Lung (tissue), 12 donors: Measurements from ENCODE around the gene PEX12. TPM values are rescaled to one million over a fixed set of nuclear protein-coding genes. Genes with fewer than 3 reads are reported as not detected.

Source experiments
- ATAC-seq: fragments of 200-7000 bp; cut with Tn5 transposase; one replicate; pipeline ENCODE4 v1.9.1; 2020; ENCODE audit warnings: moderate number of reproducible peaks; ENCODE audit not compliant: insufficient read depth, low FRiP score
- DNase-seq, 3 donors: peaks; one replicate each; pipeline ENCODE4 v3.0.0-alpha.2; 2013 to 2017
- H3K27ac ChIP-seq, 2 donors: one replicate each; pipeline ENCODE4 v1.5.1; 2013; ENCODE audit warnings: mild to moderate bottlenecking in 2 of 2, moderate library complexity in 2 of 2, control low read depth in 1 of 2, inconsistent platforms in 1 of 2, low read depth in 1 of 2, low read length in 1 of 2
- H3K27me3 ChIP-seq, 3 donors: one replicate each; pipeline ENCODE4 v1.5.1; 2013; ENCODE audit warnings: low read length in 2 of 3; ENCODE audit not compliant: control insufficient read depth in 3 of 3, insufficient read depth in 3 of 3
- H3K36me3 ChIP-seq, 4 donors: one replicate each; pipeline ENCODE4 v1.5.1; 2013; ENCODE audit warnings: low read length in 4 of 4, mild to moderate bottlenecking in 1 of 4, moderate library complexity in 1 of 4; ENCODE audit not compliant: control insufficient read depth in 4 of 4, insufficient read depth in 4 of 4
- H3K4me1 ChIP-seq, 5 donors: one replicate each; pipeline ENCODE4 v1.5.1; 2013; ENCODE audit warnings: low read length in 5 of 5, mild to moderate bottlenecking in 2 of 5, moderate library complexity in 1 of 5; ENCODE audit not compliant: control insufficient read depth in 5 of 5, insufficient read depth in 5 of 5
- H3K4me3 ChIP-seq: one replicate; pipeline ENCODE4 v1.5.1; 2013; ENCODE audit warnings: mild to moderate bottlenecking, control low read depth, moderate library complexity
- H3K9ac ChIP-seq, 2 donors: one replicate each; pipeline ENCODE4 v1.5.1; 2013; ENCODE audit warnings: low read length in 2 of 2, control low read depth in 1 of 2; ENCODE audit not compliant: insufficient read depth in 1 of 2
- H3K9me3 ChIP-seq, 4 donors: one replicate each; pipeline ENCODE4 v1.5.1; 2013; ENCODE audit warnings: low read length in 3 of 4, mild to moderate bottlenecking in 1 of 4, moderate library complexity in 1 of 4; ENCODE audit not compliant: control insufficient read depth in 4 of 4, insufficient read depth in 3 of 4
- CTCF ChIP-seq: IDR thresholded peaks from 2 replicates; pipeline ENCODE4 v1.5.1; 2012; ENCODE audit warnings: mild to moderate bottlenecking; ENCODE audit errors: control extremely low read depth, extremely low read depth
- WGBS, 2 donors: extraction: QIAGEN DNeasy Blood & Tissue Kit; methylation state at CpG; one replicate each; pipeline ENCODE4 v1.1.7; 2013; 5-methylcytosine and 5-hydroxymethylcytosine counted together
- polyA plus RNA-seq, 2 donors: library from polyadenylated mRNA; stranded (reverse); fragments of 200-250 nt; gene quantifications; one replicate each; pipeline ENCODE4 v1.2.1, GENCODE V29; 2013
- total RNA-seq, 2 donors: library from RNA; depleted of rRNA in 1 of 2; stranded (reverse); fragments of >200 nt in 1 of 2; gene quantifications; one replicate each; pipeline ENCODE4 v1.2.1, GENCODE V29; 2014 to 2021
- donor health status: control.
- donor health status: control.
- donor health status: Bipolar disorder and iron deficiency.
- donor health status: healthy.
- donor health status: DM: yes; HTN: yes; CAD: no.

Gene PEX12
- total and polyA plus RNA-seq, 4 donors = 2.6 to 5.3 (median 4.4) TPM

- peak in 1 of 3 donors; percentile 41 for DNase-seq
- H3K27ac ChIP-seq = peak within 1 kb of the TSS in 1 of 2 donors; percentile 23
- no peak for ATAC-seq
- no peak for TF ChIP-seq CTCF
- H3K36me3 ChIP-seq = no peaks in the 10 kb centered on the region
- H3K27me3 ChIP-seq = peaks cover 0 to 6% (median 0%) of the 10 kb centered on the region in 3 donors
- no peak within 1 kb of the TSS for H3K9ac ChIP-seq
- 23 to 40% methylated on average over 3 of the region's 3 CpGs for WGBS, 2 donors
- H3K4me3 ChIP-seq = no peak within 1 kb of the TSS
- H3K4me1 ChIP-seq = peaks cover 0 to 2% (median 0%) of the 10 kb centered on the region in 5 donors
- no peaks in the 10 kb centered on the region for H3K9me3 ChIP-seq
Observed at GRCh38 chr17:35560703-35561102, 17.7 kb downstream of the PEX12 start, which contains the start of gene SLFN14. SLFN14 (minus strand) TSS chr17:35560819; CDS start chr17:35558062, 2,757 bp downstream.

- Histone ChIP-seq H3K9ac (no peak overlapping the region), H3K27me3 (peaks cover 0 to 6% (median 0%) of the 10 kb centered on the region in 3 donors), H3K4me3 (no peak overlapping the region), H3K9me3 (no peaks in the 10 kb centered on the region), H3K27ac (no peak overlapping the region), H3K36me3 (no peaks in the 10 kb centered on the region), H3K4me1 (peaks cover 0 to 2% (median 0%) of the 10 kb centered on the region in 5 donors)
- ATAC-seq = no peak
- WGBS, 2 donors = 30 to 52% methylated on average over 2 of the region's 2 CpGs
- TF ChIP-seq CTCF = no peak
- no peak for DNase-seq
Observed at GRCh38 chr17:35559495-35560210, 18.7 kb downstream of the PEX12 start.

- no peak overlapping the region for H3K27ac ChIP-seq
- H3K36me3 ChIP-seq = no peaks in the 10 kb centered on the region
- H3K9ac ChIP-seq = no peak overlapping the region
- peaks cover 0 to 2% (median 0%) of the 10 kb centered on the region in 5 donors for H3K4me1 ChIP-seq
- WGBS, 2 donors = 73 to 85% methylated on average over 3 of the region's 3 CpGs
- ATAC-seq = no peak
- H3K27me3 ChIP-seq = peaks cover 0 to 12% (median 0%) of the 10 kb centered on the region in 3 donors
- H3K4me3 ChIP-seq = no peak overlapping the region
- no peaks in the 10 kb centered on the region for H3K9me3 ChIP-seq
- DNase-seq = no peak
- no peak for TF ChIP-seq CTCF
Observed at GRCh38 chr17:35557353-35557752, 21.0 kb downstream of the PEX12 start.
